ENCODE results near the gene MORN5. TPM values are rescaled to one million over a fixed set of nuclear protein-coding genes. Genes with fewer than 3 reads are reported as not detected.

Gene MORN5
- total and polyA plus RNA-seq, 4 donors, result not detected

- Histone ChIP-seq H3K36me3 (ENCODE audit: control insufficient read depth in 4 of 4, insufficient read depth in 3 of 4, low read depth in 1 of 4, low read length in 3 of 4) (no peaks in the 10 kb centered on the region), H3K4me3 (ENCODE audit: low read depth in 1 of 3, low read length in 3 of 3) (no peak overlapping the region), H3K27ac (ENCODE audit: low read depth in 1 of 2, low read length in 2 of 2) (no peak overlapping the region), H3K9me3 (ENCODE audit: control insufficient read depth in 4 of 4, low read length in 3 of 4) (no peaks in the 10 kb centered on the region), H3K9ac (ENCODE audit: low read depth in 1 of 2, low read length in 2 of 2) (no peak overlapping the region), H3K4me1 (ENCODE audit: control insufficient read depth in 4 of 4, insufficient read depth in 4 of 4, low read length in 3 of 4) (no peaks in the 10 kb centered on the region), H3K27me3 (ENCODE audit: control insufficient read depth in 4 of 4, insufficient read depth in 4 of 4, low read length in 3 of 4) (peaks cover 0 to 5% (median 0%) of the 10 kb centered on the region in 4 donors)
- TF ChIP-seq HNF4G (IDR thresholded peaks at IDR 0.05) (no peak), FOXA2 (IDR thresholded peaks at IDR 0.05) (no peak), MAX (IDR thresholded peaks at IDR 0.05) (no peak), ZBTB33 (IDR thresholded peaks at IDR 0.05) (no peak), REST (IDR thresholded peaks at IDR 0.05) (no peak)
- no peak for DNase-seq (ENCODE audit: low spot score)
- 94% methylated on average over 12 of the region's 12 CpGs for WGBS
Measured at GRCh38 chr9:122204491-122204890, 44.8 kb downstream of the MORN5 start.

GRCh38 chr9:122205176-122205575 lies 45.5 kb downstream of the MORN5 start:
- Histone ChIP-seq H3K9me3 (ENCODE audit: control insufficient read depth in 4 of 4, low read length in 3 of 4) (no peaks in the 10 kb centered on the region), H3K27me3 (ENCODE audit: control insufficient read depth in 4 of 4, insufficient read depth in 4 of 4, low read length in 3 of 4) (peaks cover 0 to 6% (median 0%) of the 10 kb centered on the region in 4 donors), H3K9ac (ENCODE audit: low read depth in 1 of 2, low read length in 2 of 2) (no peak overlapping the region), H3K4me3 (ENCODE audit: low read depth in 1 of 3, low read length in 3 of 3) (no peak overlapping the region), H3K4me1 (ENCODE audit: control insufficient read depth in 4 of 4, insufficient read depth in 4 of 4, low read length in 3 of 4) (no peaks in the 10 kb centered on the region), H3K36me3 (ENCODE audit: control insufficient read depth in 4 of 4, insufficient read depth in 3 of 4, low read depth in 1 of 4, low read length in 3 of 4) (no peaks in the 10 kb centered on the region), H3K27ac (ENCODE audit: low read depth in 1 of 2, low read length in 2 of 2) (no peak overlapping the region)
- WGBS, result 89% methylated on average over 8 of the region's 8 CpGs
- TF ChIP-seq FOXA2 (IDR thresholded peaks at IDR 0.05) (no peak), ATF3 (IDR thresholded peaks at IDR 0.05) (no peak), JUND (IDR thresholded peaks at IDR 0.05) (no peak), FOXA1 (IDR thresholded peaks at IDR 0.05) (no peak), CTCF (IDR thresholded peaks at IDR 0.05; ENCODE audit: low read depth, low read length, missing input control) (no peak), MAX (IDR thresholded peaks at IDR 0.05) (no peak), SP1 (IDR thresholded peaks at IDR 0.05) (no peak), GABPA (IDR thresholded peaks at IDR 0.05 in 1 of 2, conservative IDR thresholded peaks at IDR 0.05 in 1 of 2) (no peak), RXRA (IDR thresholded peaks at IDR 0.05) (no peak), TAF1 (conservative IDR thresholded peaks at IDR 0.05) (no peak), NR2F2 (IDR thresholded peaks at IDR 0.05) (no peak), REST (IDR thresholded peaks at IDR 0.05) (no peak)
- no peak for DNase-seq (ENCODE audit: low spot score)

All from liver (tissue), 9 donors.